ENCODE results near the gene STAT5B. TPM values are rescaled to one million over a fixed set of nuclear protein-coding genes. Genes with fewer than 3 reads are reported as not detected.

The STAT5B gene
- polyA plus RNA-seq, 1 donor (not counting 4 experiments of a cell fraction or from before 2014, with no cell fraction given): 16.1 TPM

- peaks cover 15% of the 10 kb centered on the region for H3K4me1 ChIP-seq (ENCODE audit: control insufficient read depth, extremely low read depth, insufficient read depth, low read length)
- no peak overlapping the region for H2AFZ ChIP-seq (ENCODE audit: control insufficient read depth, low read length)
- no peak overlapping the region for H3K27ac ChIP-seq (ENCODE audit: control insufficient read depth, insufficient read depth, low read length)
- dilution Hi-C loops (cut with MboI; ENCODE audit: extremely low pct_ligation_motif_present, low sequenced_read_pairs): loop anchor here (25.0 kb wide), 1 partner anchor 201 kb away; no protein-coding TSS in a partner anchor
- no peaks in the 10 kb centered on the region for H3K79me2 ChIP-seq (ENCODE audit: control insufficient read depth, insufficient read depth, low read length)
- no peaks in the 10 kb centered on the region for H3K9me3 ChIP-seq (ENCODE audit: control insufficient read depth, low read depth, low read length)
- peaks cover 7% of the 10 kb centered on the region for H3K27me3 ChIP-seq (ENCODE audit: control insufficient read depth, extremely low read depth, insufficient read depth, low read length)
- no peak overlapping the region for H3K4me2 ChIP-seq (ENCODE audit: control insufficient read depth, extremely low read depth, insufficient read depth, low read depth, low read length)
- H3K9me1 ChIP-seq (ENCODE audit: control insufficient read depth, extremely low read depth, insufficient read depth, low read length): no peaks in the 10 kb centered on the region
- no peak overlapping the region for H3K9ac ChIP-seq (ENCODE audit: control insufficient read depth, extremely low read depth, insufficient read depth, low read length)
- peaks cover 2% of the 10 kb centered on the region for H4K20me1 ChIP-seq (ENCODE audit: control insufficient read depth, extremely low read depth, insufficient read depth, low read length)
- DNase-seq (ENCODE audit: low read depth, low spot score) (no peak), FAIRE-seq (no peak)
- TF ChIP-seq, protein P1, sequence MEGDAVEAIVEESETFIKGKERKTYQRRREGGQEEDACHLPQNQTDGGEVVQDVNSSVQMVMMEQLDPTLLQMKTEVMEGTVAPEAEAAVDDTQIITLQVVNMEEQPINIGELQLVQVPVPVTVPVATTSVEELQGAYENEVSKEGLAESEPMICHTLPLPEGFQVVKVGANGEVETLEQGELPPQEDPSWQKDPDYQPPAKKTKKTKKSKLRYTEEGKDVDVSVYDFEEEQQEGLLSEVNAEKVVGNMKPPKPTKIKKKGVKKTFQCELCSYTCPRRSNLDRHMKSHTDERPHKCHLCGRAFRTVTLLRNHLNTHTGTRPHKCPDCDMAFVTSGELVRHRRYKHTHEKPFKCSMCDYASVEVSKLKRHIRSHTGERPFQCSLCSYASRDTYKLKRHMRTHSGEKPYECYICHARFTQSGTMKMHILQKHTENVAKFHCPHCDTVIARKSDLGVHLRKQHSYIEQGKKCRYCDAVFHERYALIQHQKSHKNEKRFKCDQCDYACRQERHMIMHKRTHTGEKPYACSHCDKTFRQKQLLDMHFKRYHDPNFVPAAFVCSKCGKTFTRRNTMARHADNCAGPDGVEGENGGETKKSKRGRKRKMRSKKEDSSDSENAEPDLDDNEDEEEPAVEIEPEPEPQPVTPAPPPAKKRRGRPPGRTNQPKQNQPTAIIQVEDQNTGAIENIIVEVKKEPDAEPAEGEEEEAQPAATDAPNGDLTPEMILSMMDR (optimal IDR thresholded peaks at IDR 0.05 in 1 of 3, IDR thresholded peaks at IDR 0.05 in 1 of 3, conservative IDR thresholded peaks at IDR 0.05 in 1 of 3; ENCODE audit: extremely low read depth in 1 of 3, insufficient read depth in 2 of 3, low read length in 3 of 3): no peak
- no peak for TF ChIP-seq EZH2 (IDR thresholded peaks at IDR 0.05; ENCODE audit: low read length)
- H3K4me3 ChIP-seq (ENCODE audit: control insufficient read depth in 2 of 3, extremely low read depth in 1 of 3, insufficient read depth in 2 of 3, low read depth in 1 of 3, low read length in 3 of 3): no peak overlapping the region
- peaks cover 8 to 13% of the 10 kb centered on the region in 2 experiments for H3K36me3 ChIP-seq (ENCODE audit: control insufficient read depth in 2 of 2, extremely low read depth in 1 of 2, insufficient read depth in 2 of 2, low read length in 2 of 2)
These were observed 35.2 kb upstream of the STAT5B start for GRCh38 chr17:42311240-42312034.

- no peak for FAIRE-seq
- Histone ChIP-seq H3K4me2 (ENCODE audit: control insufficient read depth, extremely low read depth, insufficient read depth, low read depth, low read length) (no peak overlapping the region), H3K79me2 (ENCODE audit: control insufficient read depth, insufficient read depth, low read length) (no peaks in the 10 kb centered on the region), H3K4me1 (ENCODE audit: control insufficient read depth, extremely low read depth, insufficient read depth, low read length) (peaks cover 15% of the 10 kb centered on the region), H3K9me1 (ENCODE audit: control insufficient read depth, extremely low read depth, insufficient read depth, low read length) (no peaks in the 10 kb centered on the region), H3K27me3 (ENCODE audit: control insufficient read depth, extremely low read depth, insufficient read depth, low read length) (peaks cover 7% of the 10 kb centered on the region), H3K9me3 (ENCODE audit: control insufficient read depth, low read depth, low read length) (no peaks in the 10 kb centered on the region), H2AFZ (ENCODE audit: control insufficient read depth, low read length) (no peak overlapping the region), H3K36me3 (ENCODE audit: control insufficient read depth in 2 of 2, extremely low read depth in 1 of 2, insufficient read depth in 2 of 2, low read length in 2 of 2) (peaks cover 8 to 11% of the 10 kb centered on the region in 2 experiments), H4K20me1 (ENCODE audit: control insufficient read depth, extremely low read depth, insufficient read depth, low read length) (peaks cover 2% of the 10 kb centered on the region), H3K4me3 (ENCODE audit: control insufficient read depth in 2 of 3, extremely low read depth in 1 of 3, insufficient read depth in 2 of 3, low read depth in 1 of 3, low read length in 3 of 3) (no peak overlapping the region), H3K9ac (ENCODE audit: control insufficient read depth, extremely low read depth, insufficient read depth, low read length) (no peak overlapping the region), H3K27ac (ENCODE audit: control insufficient read depth, insufficient read depth, low read length) (no peak overlapping the region)
- dilution Hi-C loops (cut with MboI; ENCODE audit: extremely low pct_ligation_motif_present, low sequenced_read_pairs): loop anchor here (25.0 kb wide), 1 partner anchor 202 kb away; no protein-coding TSS in a partner anchor
- no peak for DNase-seq (ENCODE audit: low read depth, low spot score)
- TF ChIP-seq EZH2 (IDR thresholded peaks at IDR 0.05; ENCODE audit: low read length): no peak
- TF ChIP-seq, protein P1 (optimal IDR thresholded peaks at IDR 0.05 in 1 of 3, IDR thresholded peaks at IDR 0.05 in 1 of 3, conservative IDR thresholded peaks at IDR 0.05 in 1 of 3; ENCODE audit: extremely low read depth in 1 of 3, insufficient read depth in 2 of 3, low read length in 3 of 3): no peak
These were observed 34.6 kb upstream of the STAT5B start for GRCh38 chr17:42310787-42311215.

All from keratinocyte (primary cell).